ENCODE results near the gene MAOA.
"Not testable (repeated sequence)": the region's sequence is repeated elsewhere in the genome, so short reads cannot be mapped to it uniquely, and the experiment has no call there.

MAOA gene

DNA sequence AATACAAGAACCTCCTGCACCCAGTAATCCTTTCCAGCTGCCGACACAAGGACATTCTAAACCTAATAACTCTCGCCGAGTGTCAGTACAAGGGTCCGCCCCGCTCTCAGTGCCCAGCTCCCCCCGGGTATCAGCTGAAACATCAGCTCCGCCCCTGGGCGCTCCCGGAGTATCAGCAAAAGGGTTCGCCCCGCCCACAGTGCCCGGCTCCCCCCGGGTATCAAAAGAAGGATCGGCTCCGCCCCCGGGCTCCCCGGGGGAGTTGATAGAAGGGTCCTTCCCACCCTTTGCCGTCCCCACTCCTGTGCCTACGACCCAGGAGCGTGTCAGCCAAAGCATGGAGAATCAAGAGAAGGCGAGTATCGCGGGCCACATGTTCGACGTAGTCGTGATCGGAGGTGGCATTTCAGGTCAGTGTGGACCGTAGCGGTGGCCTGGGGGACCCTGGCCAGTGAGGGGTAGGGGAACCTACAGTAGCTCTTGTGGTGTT lies at the start of gene MAOA:
MAOA (plus strand) TSS at position 295 of the 490 bp plus-strand sequence; CDS start at position 338, 43 bp downstream.
- no peak for FAIRE-seq

- FAIRE-seq, result no peak
Measured at GRCh38 chrX:43612400-43612799, 43.7 kb upstream of the MAOA start.

DNA sequence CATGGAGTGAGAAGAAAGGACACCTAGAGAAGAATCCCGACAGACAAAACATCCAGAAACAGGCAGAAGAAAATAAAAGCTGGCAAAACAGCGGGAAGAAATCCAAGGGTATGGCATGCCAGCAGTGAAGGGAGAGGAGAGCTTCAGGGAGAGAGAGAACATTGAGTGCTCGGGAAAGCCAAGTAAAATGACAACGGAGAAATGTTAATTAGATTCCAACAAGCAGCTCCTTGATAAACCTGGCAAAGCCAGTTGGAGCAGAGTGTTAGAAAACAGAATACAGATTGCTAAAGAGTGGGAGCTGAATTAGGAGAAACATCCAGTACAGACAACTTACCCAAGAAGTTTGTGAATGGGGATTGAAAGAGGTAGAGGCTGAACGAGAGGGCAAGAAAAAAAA lies 40.4 kb upstream of the MAOA start:
- no peak for FAIRE-seq

- no peak for FAIRE-seq
Measured at GRCh38 chrX:43618366-43619205, 37.5 kb upstream of the MAOA start.

DNA sequence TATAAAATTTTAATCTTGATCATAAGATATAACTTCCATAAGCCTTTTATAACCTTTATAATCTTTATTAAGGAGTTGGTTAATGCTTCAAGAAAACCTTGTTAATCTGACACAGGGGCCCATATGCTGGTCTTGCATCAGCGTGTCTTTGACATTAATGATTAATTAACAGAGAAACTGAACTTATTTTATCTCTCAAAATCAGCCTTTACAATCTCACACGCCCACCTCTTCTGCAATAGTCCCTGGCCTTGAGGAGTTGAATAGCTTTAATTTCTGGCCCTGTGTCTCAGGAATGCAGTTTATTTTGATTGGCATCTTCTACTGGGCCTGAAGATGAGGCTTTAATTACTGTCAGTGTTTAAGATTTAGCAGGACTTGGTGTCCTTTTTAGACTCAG lies 36.2 kb upstream of the MAOA start:
- FAIRE-seq, result not testable (repeated sequence)

DNA sequence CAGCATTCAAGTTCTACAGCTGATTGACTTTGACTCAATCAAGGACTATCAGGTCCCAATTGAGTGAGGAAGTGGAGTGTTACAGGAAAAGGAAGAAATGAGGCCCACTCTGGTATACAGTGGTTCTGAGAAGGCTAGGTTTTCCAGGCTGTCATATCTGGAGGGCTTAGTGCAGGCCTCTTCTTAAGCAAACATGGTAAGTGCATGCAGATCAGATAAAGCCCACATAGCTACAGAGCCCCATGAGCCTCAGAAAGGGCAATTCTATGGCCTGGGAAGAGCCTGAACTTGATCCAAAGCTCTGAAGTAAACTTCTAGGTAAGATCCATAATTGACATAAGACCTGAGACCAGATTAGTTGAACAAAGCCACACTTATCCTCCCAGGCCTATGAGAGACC lies 29.0 kb upstream of the MAOA start:
- FAIRE-seq, result no peak

GRCh38 chrX:43627669-43628068 lies 28.4 kb upstream of the MAOA start:
- FAIRE-seq, result no peak

GRCh38 chrX:43629229-43629628 lies 26.9 kb upstream of the MAOA start:
- no peak for FAIRE-seq

GRCh38 chrX:43631841-43632240 lies 24.3 kb upstream of the MAOA start:
- FAIRE-seq, result no peak

GRCh38 chrX:43633081-43633480 lies 23.0 kb upstream of the MAOA start:
- FAIRE-seq, result no peak

GRCh38 chrX:43633757-43634156 lies 22.3 kb upstream of the MAOA start:
- FAIRE-seq, result no peak

GRCh38 chrX:43640482-43640881 lies 15.6 kb upstream of the MAOA start:
- no peak for FAIRE-seq

DNA sequence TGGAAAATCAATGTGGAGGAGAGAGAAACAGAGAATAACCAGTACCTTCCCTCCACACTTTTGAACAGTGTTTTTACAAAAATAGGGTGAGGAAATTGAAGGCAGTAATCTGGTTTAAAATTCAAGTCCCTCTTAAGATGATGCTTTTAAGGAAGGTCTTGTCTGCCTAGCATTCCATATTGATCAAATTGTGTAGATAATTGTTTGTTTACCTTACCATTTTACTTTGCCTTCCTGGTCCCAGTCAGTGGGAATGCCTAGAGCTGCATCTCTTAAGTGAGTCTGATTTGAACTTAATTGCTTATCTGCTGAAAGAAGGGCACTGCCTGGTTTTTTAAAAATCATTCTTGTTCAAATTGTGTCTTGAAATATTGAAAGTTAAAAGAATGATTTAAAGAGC lies 14.4 kb upstream of the MAOA start:
- no peak for FAIRE-seq

- no peak for FAIRE-seq
Measured at GRCh38 chrX:43643201-43643600, 12.9 kb upstream of the MAOA start.

DNA sequence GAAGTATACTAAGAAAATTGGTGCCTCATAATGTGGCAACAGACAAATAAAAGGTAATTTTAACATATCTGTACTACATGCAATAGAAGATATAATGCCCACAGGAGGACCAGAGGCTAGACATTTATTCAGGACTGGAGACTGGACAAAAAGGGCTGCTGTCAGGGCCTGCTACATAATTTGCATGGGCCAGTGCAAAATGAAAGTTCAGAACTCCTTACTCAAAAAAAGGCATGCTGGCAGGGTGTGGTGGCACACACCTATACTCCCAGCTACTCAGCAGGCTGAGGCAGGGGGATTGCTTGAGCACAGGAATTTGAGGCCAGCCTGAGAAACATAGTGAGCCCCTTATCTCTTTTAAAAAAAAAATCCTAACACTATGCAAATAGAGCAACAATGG lies 12.4 kb upstream of the MAOA start:
- FAIRE-seq, result no peak

DNA sequence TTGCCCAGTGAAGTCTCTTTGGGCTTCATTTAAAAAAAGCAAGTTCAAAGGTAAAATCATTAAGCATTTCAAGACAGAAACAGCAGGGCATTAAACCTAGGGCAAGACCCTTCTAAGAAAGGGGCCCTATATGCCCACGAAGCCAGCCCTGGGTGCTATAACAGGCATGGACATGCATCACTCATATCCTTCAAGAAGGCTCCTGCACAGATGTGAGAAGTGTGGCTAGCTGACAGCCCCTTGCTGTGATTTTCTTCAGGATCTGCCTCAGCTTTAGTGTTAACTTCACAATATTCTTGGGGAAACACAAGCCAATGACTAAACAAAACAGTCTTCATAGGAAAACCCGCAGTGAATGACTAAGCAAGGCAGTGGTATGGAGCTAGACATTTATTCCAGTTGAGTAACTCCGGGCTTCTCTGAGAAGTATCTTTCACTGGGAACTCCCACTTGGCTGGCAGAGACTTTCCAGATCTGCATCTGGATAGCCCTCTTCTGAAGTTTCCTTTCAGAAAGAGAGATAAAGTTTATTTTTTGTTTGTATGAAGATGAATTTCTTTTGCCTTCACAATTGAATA lies 11.9 kb upstream of the MAOA start:
- FAIRE-seq, result no peak

DNA sequence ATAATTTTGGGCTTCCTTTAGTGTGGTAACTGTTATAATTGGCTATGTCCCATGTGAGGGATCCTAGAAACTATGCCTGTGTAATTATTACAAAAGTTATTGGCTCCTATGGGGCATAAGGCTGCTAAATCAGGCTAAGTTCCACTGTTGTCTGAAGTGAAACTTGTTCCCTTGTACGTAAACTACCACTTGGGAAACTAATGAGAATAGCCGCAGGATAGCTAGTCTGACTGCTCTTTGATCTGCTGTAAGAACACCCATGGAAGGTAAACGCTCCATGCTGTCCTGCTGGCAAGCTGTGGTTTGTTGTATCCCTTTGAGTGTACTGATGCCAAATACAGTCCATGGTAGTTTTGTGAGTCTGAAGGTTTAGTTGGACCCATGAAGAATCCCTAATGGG lies 9.3 kb upstream of the MAOA start:
- FAIRE-seq, result no peak

DNA sequence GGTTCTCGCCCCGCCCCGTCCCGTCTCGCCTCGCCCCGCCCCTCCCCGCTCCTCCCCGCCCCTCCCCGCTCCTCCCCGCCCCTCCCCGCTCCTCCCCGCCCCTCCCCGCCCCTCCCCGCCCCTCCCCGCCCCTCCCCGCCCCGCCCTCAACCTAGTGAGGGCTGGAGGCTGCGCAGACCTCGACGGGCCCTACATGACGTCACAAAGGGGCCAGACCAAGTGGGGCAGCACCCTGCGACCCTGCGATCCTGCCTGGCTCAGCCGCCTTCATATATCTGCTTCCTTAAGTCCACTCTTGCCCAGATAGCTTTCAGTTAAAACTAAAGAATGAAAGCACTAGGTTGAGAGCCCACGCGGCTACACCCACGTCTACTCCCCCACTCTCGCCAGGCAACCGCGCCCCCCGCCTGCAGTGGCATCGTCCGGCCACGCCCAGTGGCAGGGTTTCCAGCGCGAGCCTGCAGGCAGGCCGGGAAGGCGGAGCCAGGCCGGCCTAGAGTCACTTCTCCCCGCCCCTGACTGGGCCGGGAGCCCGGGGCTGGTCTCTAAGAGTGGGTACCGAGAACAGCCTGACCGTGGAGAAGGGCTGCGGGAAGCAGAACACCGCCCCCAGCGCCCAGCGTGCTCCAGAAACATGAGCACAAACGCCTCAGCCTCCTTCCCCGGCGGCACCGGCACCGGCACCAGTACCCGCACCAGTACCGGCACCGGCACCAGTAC lies 1.5 kb upstream of the MAOA start:
- no peak for FAIRE-seq

DNA sequence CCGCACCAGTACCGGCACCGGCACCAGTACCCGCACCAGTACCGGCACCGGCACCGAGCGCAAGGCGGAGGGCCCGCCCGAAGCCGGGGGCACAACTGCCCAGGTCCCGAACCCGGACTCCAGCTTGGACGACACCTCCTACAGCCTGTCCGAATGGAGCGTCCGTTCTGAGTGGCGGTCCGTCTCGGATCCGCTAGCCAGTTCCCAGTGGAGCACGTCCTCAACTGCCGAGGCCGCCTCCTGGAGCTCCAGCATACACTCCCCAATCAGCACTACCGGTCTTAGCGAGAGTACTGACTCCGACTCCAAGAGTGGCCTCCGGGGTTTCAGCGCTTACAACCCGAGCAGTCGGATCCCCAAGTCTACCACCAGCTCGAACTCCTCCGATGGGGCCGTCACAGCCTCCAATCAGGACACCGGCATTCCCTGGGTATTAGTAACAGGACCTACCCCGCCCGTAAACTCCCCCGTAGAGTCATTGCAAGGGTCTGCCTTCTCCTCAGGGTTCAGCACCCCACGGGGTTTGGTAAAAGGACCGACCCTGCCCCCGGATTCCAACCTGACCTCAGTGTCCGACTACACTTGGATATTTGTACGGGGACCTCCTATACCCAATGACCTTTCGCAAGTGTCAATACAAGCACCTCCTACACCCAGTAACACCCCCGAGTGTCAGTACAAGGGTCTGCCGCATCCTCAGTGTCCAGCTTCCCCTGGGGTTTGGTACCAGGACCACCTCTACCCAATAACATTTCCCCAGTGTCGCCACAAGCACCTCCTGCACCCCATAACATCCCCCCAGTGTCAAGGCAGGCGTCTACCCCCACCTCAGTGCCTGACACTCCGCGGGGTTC lies 721 bp upstream of the MAOA start:
- FAIRE-seq, result no peak

GRCh38 chrX:43657671-43658070 lies 1.6 kb downstream of the MAOA start:
- no peak for FAIRE-seq

DNA sequence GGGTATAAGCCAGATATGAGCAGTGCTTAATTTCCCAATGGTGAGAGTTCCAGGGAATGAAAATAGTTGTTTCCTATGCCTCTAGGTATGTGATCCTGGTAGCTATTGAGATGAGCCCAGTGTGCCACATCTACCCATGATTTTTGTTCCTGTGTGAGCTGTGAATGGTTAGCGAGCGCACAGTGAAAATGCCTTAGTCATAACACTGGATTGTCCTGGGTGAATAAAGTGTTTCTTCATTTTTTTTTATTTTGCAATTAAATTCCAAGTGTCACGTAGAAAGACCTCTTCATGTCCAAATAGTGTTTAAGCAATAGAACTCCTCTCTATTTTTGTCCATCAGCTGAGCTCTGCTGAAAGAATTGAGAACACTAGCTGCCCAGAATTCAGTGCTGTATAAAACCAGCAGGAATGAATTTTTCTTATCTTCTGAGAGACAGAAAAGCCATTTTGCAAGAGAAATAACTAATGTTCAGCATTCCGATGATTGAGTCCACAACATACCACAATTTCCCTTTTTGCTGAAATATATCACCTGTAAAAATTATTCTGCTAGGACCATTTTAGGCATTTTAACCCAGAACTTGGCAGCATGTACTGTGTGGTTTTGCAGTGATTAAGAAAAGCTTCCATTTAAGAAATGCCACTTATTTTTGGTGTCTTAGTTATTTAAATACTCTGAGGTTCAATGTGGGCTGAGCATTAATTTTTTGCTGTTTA lies 5.6 kb downstream of the MAOA start:
- FAIRE-seq, result no peak

- no peak for FAIRE-seq
Measured at GRCh38 chrX:43663173-43663572, 7.1 kb downstream of the MAOA start.
